ENCODE measurements around the gene EHD4.

GRCh38 chr15:41990691-41991090, 18.3 kb upstream of the EHD4 start:
- TF ChIP-seq CTCF (IDR thresholded peaks at IDR 0.05; ENCODE audit: low read length) (no peak), EZH2 (optimal IDR thresholded peaks at IDR 0.05; ENCODE audit: low read depth, low read length) (no peak)

All from MM.1S (cell line).